B cell (primary cell): ENCODE results near the gene WDFY2. TPM values are rescaled to one million over a fixed set of nuclear protein-coding genes. Genes with fewer than 3 reads are reported as not detected.

Source experiments
- ATAC-seq: fragments of 200-7000 bp; cut with Tn5 transposase; one replicate; pipeline ENCODE4 v1.10.0; 2021; ENCODE audit warnings: low read depth, mild to moderate bottlenecking, moderate number of reproducible peaks, moderate library complexity
- CTCF ChIA-PET: fragments of 350-600 bp; sonication (Branson Sonifier 250); formaldehyde crosslinking; loops from one replicate; lab custom pipeline; 2021; ENCODE audit warnings: antibody characterized with exemption, inconsistent platforms; lab: Charles Lee
- POLR2A ChIA-PET: fragments of 350-600 bp; sonication (Branson Sonifier 250); formaldehyde crosslinking; loops from one replicate; lab custom pipeline; 2021; ENCODE audit warnings: antibody characterized with exemption; lab: Charles Lee
- DNase-seq: peaks from one replicate; pipeline ENCODE4 v3.0.0; 2013
- H2AFZ ChIP-seq: 2 replicates; pipeline ENCODE4 v1.6.1; 2012; ENCODE audit warnings: mild to moderate bottlenecking, low read depth, low read length; ENCODE audit not compliant: insufficient read depth, poor library complexity, severe bottlenecking
- H3K27ac ChIP-seq, 2 donors: 1 replicate in 1 of 2; 2 replicates in 1 of 2; pipeline ENCODE4 v1.5.1; 2012 to 2013; ENCODE audit warnings: low read length in 2 of 2, mild to moderate bottlenecking in 2 of 2, moderate library complexity in 1 of 2
- H3K27me3 ChIP-seq, 4 experiments: fragments of 200-600 bp in 1 of 4; sonication (generic) in 1 of 4; replicated peaks in 1 of 4; 1 replicate in 2 of 4; 2 replicates in 2 of 4; pipeline versions ENCODE4 v1.6.1 to v1.7.0; 2013 to 2016; ENCODE audit warnings: low read length in 3 of 4, mild to moderate bottlenecking in 2 of 4, mixed read lengths in 1 of 4, moderate library complexity in 1 of 4; ENCODE audit not compliant: insufficient read depth in 4 of 4, control insufficient read depth in 3 of 4; ENCODE audit errors: control extremely low read depth in 1 of 4
- H3K36me3 ChIP-seq, 2 experiments: replicated peaks in 1 of 2; 1 replicate in 1 of 2; 2 replicates in 1 of 2; pipeline versions ENCODE4 v1.6.1 to v1.7.1; 2013; ENCODE audit warnings: low read length in 1 of 2; ENCODE audit not compliant: insufficient read depth in 2 of 2, control insufficient read depth in 1 of 2; ENCODE audit errors: control extremely low read depth in 1 of 2, extremely low read depth in 1 of 2
- H3K4me1 ChIP-seq, 2 donors: fragments of 200-600 bp in 1 of 2; sonication (generic) in 1 of 2; 1 replicate in 1 of 2; 2 replicates in 1 of 2; pipeline versions ENCODE4 v1.5.1 to v1.6.1; 2013 to 2017; ENCODE audit warnings: low read length in 2 of 2; ENCODE audit not compliant: control insufficient read depth in 2 of 2, insufficient read depth in 2 of 2
- H3K4me2 ChIP-seq: replicated peaks from 2 replicates; pipeline ENCODE3; 2012; ENCODE audit warnings: mild to moderate bottlenecking, low read depth, low read length; ENCODE audit not compliant: poor library complexity, severe bottlenecking
- H3K4me3 ChIP-seq, 5 experiments: fragments of 200-600 bp in 1 of 5; sonication (generic) in 1 of 5; 1 replicate in 3 of 5; 2 replicates in 2 of 5; pipeline versions ENCODE4 v1.5.1 to v1.7.0; 2011 to 2016; ENCODE audit warnings: low read length in 4 of 5, mild to moderate bottlenecking in 4 of 5, low read depth in 2 of 5, control low read depth in 1 of 5, moderate library complexity in 1 of 5; ENCODE audit not compliant: insufficient read depth in 1 of 5; ENCODE audit errors: control extremely low read depth in 1 of 5, extremely low read depth in 1 of 5
- H3K79me2 ChIP-seq: fragments of 200-600 bp; sonication (generic); one replicate; pipeline ENCODE4 v1.6.0; 2016; ENCODE audit warnings: low read length; ENCODE audit not compliant: control insufficient read depth, insufficient read depth
- H3K9ac ChIP-seq: fragments of 200-600 bp; sonication (generic); 2 replicates; pipeline ENCODE4 v1.6.1; 2017; ENCODE audit warnings: mild to moderate bottlenecking, low read length, moderate library complexity
- H3K9me3 ChIP-seq, 3 donors: one replicate each; pipeline versions ENCODE4 v1.6.1 to v1.7.1; 2013; ENCODE audit warnings: low read length in 2 of 3; ENCODE audit not compliant: control insufficient read depth in 2 of 3, insufficient read depth in 1 of 3; ENCODE audit errors: control extremely low read depth in 1 of 3
- H4K20me1 ChIP-seq: 2 replicates; pipeline ENCODE4 v1.6.0; 2012; ENCODE audit warnings: mild to moderate bottlenecking, low read length; ENCODE audit not compliant: insufficient read depth, control insufficient read depth, poor library complexity, severe bottlenecking
- H3K27ac Mint-ChIP-seq: one replicate; pipeline ENCODE4 v1.8.0; 2021; ENCODE audit warnings: mixed read lengths
- H3K27me3 Mint-ChIP-seq: one replicate; pipeline ENCODE4 v1.8.0; 2021; ENCODE audit warnings: mixed read lengths
- H3K4me1 Mint-ChIP-seq: one replicate; pipeline ENCODE4 v1.8.0; 2021; ENCODE audit warnings: mixed read lengths
- H3K4me3 Mint-ChIP-seq: one replicate; pipeline ENCODE4 v1.8.0; 2021; ENCODE audit warnings: mixed read lengths
- H3K9me3 Mint-ChIP-seq: one replicate; pipeline ENCODE4 v1.8.0; 2022; ENCODE audit warnings: mixed read lengths; ENCODE audit not compliant: insufficient read depth
- EZH2 ChIP-seq: IDR thresholded peaks from 2 replicates; pipeline ENCODE4 v1.6.1; 2012; ENCODE audit warnings: borderline replicate concordance, low read depth, mild to moderate bottlenecking, moderate library complexity, low read length; ENCODE audit not compliant: insufficient read depth, poor library complexity, severe bottlenecking
- WGBS: methylation state at CpG from one replicate; pipeline ENCODE4 v1.1.5; 2013; ENCODE audit warnings: missing lambda C conversion rate; ENCODE audit not compliant: insufficient coverage; 5-methylcytosine and 5-hydroxymethylcytosine counted together
- intact Hi-C: fragments of 100-400 bp; cut with micrococcal nuclease; formaldehyde crosslinking; loops from one replicate; pipeline ENCODE4 v1.10.0; 2022
- polyA plus RNA-seq: library from polyadenylated mRNA; depleted of rRNA; stranded (reverse); fragments of >200 nt; gene quantifications from 2 replicates; pipeline ENCODE4 v1.2.3, GENCODE V29; 2012
- total RNA-seq, 2 donors: library from RNA; stranded (reverse); fragments of 120-200 nt in 1 of 2; gene quantifications; 1 replicate in 1 of 2; 2 replicates in 1 of 2; pipeline versions ENCODE4 v1.2.3 to v1.2.4, GENCODE V29; 2013 to 2022
- TF ChIP-seq, protein P1 (sequence below): fragments of 200-600 bp; IDR thresholded peaks from one replicate; pipeline ENCODE4 v1.8.0; 2022; ENCODE audit warnings: antibody characterized with exemption, mild to moderate bottlenecking

Gene WDFY2
- total and polyA plus RNA-seq, 2 donors (not counting 1 experiment from before 2014, with no cell fraction given), result 12.4 to 47.7 TPM

DNA sequence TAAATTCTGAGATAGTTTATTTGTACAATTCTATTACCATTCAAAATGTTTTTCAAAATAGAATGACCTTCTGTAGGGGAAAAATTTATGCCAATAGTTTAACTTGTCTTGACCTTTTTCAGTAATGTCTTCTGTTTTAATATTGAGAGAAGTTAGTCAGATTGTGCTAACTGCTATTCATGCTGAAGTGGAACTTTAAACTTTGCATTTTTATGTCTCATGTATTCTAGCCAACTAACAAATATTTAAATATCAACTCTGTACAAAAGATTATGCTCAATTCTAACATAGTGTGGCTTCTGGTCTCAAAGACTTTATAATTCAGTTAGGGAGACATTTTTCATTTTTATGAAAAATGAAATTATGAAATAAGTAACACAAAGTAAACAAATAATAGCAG is 94.2 kb downstream of the WDFY2 start:
- CTCF ChIA-PET, result no interaction called here
- H4K20me1 ChIP-seq, result peaks cover 27% of the 10 kb centered on the region
- intact Hi-C loops, result no loop called here

DNA sequence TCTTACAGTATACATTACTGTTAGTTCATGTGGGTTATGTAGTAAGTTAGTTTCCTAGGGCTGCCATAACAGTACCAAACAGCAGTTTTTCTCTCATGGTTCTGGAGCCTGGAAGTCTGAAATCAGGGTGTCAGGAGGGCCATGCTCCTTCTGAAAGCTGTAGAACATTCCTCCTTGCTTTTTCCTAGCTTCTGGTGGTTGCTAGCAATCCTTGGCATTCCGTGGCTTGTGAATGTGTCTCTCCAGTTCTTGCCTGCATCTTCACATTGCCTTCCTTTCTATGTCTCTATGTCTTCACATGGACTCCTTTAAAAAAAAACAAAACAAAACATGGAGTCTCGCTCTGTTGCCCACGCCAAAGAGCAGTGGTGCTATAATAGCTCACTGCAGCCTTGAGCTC is 95.4 kb downstream of the WDFY2 start:
- whole genome bisulfite sequencing, result 96% methylated on average over 3 of the region's 3 CpGs

More for the DNA sequence above, 94.2 kb downstream of the WDFY2 start:
- no peak overlapping the region for H3K9ac ChIP-seq
- Mint-ChIP-seq H3K27me3 (no peaks in the 10 kb centered on the region), H3K4me3 (no peak overlapping the region), H3K27ac (no peak overlapping the region), H3K4me1 (peaks cover 5% of the 10 kb centered on the region), H3K9me3 (no peaks in the 10 kb centered on the region)
- H3K79me2 ChIP-seq, result peaks cover 34% of the 10 kb centered on the region
- no peak overlapping the region for H3K4me2 ChIP-seq
- H3K36me3 ChIP-seq, result peaks cover 0 to 3% of the 10 kb centered on the region in 2 experiments
- no peak for ATAC-seq
- POLR2A ChIA-PET, result no interaction called here
- H2AFZ ChIP-seq, result no peak overlapping the region
- DNase-seq, result no peak
- no peak overlapping the region for H3K4me3 ChIP-seq
- TF ChIP-seq, protein P1, sequence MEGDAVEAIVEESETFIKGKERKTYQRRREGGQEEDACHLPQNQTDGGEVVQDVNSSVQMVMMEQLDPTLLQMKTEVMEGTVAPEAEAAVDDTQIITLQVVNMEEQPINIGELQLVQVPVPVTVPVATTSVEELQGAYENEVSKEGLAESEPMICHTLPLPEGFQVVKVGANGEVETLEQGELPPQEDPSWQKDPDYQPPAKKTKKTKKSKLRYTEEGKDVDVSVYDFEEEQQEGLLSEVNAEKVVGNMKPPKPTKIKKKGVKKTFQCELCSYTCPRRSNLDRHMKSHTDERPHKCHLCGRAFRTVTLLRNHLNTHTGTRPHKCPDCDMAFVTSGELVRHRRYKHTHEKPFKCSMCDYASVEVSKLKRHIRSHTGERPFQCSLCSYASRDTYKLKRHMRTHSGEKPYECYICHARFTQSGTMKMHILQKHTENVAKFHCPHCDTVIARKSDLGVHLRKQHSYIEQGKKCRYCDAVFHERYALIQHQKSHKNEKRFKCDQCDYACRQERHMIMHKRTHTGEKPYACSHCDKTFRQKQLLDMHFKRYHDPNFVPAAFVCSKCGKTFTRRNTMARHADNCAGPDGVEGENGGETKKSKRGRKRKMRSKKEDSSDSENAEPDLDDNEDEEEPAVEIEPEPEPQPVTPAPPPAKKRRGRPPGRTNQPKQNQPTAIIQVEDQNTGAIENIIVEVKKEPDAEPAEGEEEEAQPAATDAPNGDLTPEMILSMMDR, result no peak
- TF ChIP-seq EZH2, result no peak
- H3K4me1 ChIP-seq, result no peaks in the 10 kb centered on the region
- no peak overlapping the region for H3K27ac ChIP-seq
- H3K27me3 ChIP-seq, result no peaks in the 10 kb centered on the region
- no peaks in the 10 kb centered on the region for H3K9me3 ChIP-seq

More for the DNA sequence above, 95.4 kb downstream of the WDFY2 start:
- CTCF ChIA-PET, result no interaction called here
- H4K20me1 ChIP-seq, result peaks cover 17% of the 10 kb centered on the region
- H3K27ac Mint-ChIP-seq, result no peak overlapping the region
- no peaks in the 10 kb centered on the region for H3K9me3 ChIP-seq
- no peaks in the 10 kb centered on the region for H3K4me1 ChIP-seq
- intact Hi-C loops, result no loop called here
- ATAC-seq, result no peak
- POLR2A ChIA-PET, result no interaction called here
- no peaks in the 10 kb centered on the region for H3K27me3 ChIP-seq
- H3K4me3 ChIP-seq, result no peak overlapping the region
- H3K4me3 Mint-ChIP-seq, result no peak overlapping the region
- H3K4me1 Mint-ChIP-seq, result no peaks in the 10 kb centered on the region
- no peak for DNase-seq
- no peaks in the 10 kb centered on the region for H3K9me3 Mint-ChIP-seq
- no peak overlapping the region for H3K27ac ChIP-seq
- H2AFZ ChIP-seq, result no peak overlapping the region
- H3K36me3 ChIP-seq, result peaks cover 0 to 3% of the 10 kb centered on the region in 2 experiments
- no peak overlapping the region for H3K9ac ChIP-seq
- TF ChIP-seq, protein P1, result no peak
- no peak for TF ChIP-seq EZH2
- no peaks in the 10 kb centered on the region for H3K27me3 Mint-ChIP-seq
- peaks cover 25% of the 10 kb centered on the region for H3K79me2 ChIP-seq
- no peak overlapping the region for H3K4me2 ChIP-seq
